Measurements from ENCODE around the gene DYNC1H1.

DNA sequence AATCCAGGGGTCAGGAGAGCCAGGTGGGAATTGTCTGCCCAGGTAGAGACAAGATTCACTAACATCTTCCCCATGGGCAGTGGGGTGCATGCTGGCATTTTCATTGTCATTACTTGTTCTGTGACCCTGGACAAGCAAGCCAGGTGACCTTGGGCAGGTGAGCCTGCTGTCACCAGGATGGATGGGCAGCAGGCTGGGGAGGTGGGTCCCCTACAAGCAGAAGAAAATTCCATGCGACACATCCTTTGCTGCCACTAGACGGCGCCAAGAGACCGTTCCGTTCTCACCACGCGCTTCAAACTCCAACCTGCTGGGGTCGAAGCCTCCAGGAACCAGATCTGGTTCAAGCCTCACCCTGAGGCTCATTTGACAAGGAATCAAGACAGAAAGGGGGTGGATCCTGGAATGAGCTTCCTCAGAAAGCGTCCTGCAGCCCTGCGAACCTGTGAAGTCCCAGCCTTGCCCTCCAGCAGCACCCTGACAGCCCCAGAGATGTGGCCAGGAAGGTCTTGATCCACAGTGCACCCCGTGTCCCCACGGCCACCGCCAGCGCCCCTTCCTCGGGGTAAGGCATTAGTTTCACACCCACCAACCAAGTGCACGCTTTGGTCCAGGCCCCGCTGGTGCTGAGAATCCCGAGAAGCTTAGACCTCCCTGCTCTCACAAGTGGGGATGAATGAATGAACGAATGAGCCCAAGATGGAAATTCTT, 3.2 kb upstream of the DYNC1H1 start:
- peak; percentile 91 for TF ChIP-seq CTCF (IDR thresholded peaks at IDR 0.05; ENCODE audit: poor library complexity, severe bottlenecking)
- no peak for TF ChIP-seq POLR2AphosphoS5 (IDR thresholded peaks at IDR 0.05)
- no peak for TF ChIP-seq EP300 (conservative IDR thresholded peaks at IDR 0.05; ENCODE audit: poor library complexity, severe bottlenecking)
- no peak for TF ChIP-seq EZH2 (IDR thresholded peaks at IDR 0.05; ENCODE audit: borderline replicate concordance, insufficient read depth, low read length, poor library complexity, severe bottlenecking)
- TF ChIP-seq, protein P1, sequence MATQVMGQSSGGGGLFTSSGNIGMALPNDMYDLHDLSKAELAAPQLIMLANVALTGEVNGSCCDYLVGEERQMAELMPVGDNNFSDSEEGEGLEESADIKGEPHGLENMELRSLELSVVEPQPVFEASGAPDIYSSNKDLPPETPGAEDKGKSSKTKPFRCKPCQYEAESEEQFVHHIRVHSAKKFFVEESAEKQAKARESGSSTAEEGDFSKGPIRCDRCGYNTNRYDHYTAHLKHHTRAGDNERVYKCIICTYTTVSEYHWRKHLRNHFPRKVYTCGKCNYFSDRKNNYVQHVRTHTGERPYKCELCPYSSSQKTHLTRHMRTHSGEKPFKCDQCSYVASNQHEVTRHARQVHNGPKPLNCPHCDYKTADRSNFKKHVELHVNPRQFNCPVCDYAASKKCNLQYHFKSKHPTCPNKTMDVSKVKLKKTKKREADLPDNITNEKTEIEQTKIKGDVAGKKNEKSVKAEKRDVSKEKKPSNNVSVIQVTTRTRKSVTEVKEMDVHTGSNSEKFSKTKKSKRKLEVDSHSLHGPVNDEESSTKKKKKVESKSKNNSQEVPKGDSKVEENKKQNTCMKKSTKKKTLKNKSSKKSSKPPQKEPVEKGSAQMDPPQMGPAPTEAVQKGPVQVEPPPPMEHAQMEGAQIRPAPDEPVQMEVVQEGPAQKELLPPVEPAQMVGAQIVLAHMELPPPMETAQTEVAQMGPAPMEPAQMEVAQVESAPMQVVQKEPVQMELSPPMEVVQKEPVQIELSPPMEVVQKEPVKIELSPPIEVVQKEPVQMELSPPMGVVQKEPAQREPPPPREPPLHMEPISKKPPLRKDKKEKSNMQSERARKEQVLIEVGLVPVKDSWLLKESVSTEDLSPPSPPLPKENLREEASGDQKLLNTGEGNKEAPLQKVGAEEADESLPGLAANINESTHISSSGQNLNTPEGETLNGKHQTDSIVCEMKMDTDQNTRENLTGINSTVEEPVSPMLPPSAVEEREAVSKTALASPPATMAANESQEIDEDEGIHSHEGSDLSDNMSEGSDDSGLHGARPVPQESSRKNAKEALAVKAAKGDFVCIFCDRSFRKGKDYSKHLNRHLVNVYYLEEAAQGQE (IDR thresholded peaks at IDR 0.05; ENCODE audit: borderline replicate concordance) = no peak
- peak; percentile 19 for TF ChIP-seq MXI1 (conservative IDR thresholded peaks at IDR 0.05; ENCODE audit: poor library complexity, severe bottlenecking)
- TF ChIP-seq RAD21 (conservative IDR thresholded peaks at IDR 0.05) = peak; percentile 81
- TF ChIP-seq SMC3 (conservative IDR thresholded peaks at IDR 0.05; ENCODE audit: poor library complexity) = peak; percentile 79
